MM.1S (cell line): ENCODE data around the gene PALD1.

Source experiments
- CTCF ChIP-seq: fragments of 300-600 bp; sonication (generic); IDR thresholded peaks from 2 replicates; pipeline ENCODE4 v1.5.1; 2016; ENCODE audit warnings: antibody characterized with exemption, low read length, mixed read lengths
- EZH2 ChIP-seq: fragments of 300-600 bp; sonication (generic); optimal IDR thresholded peaks from 2 replicates; pipeline ENCODE3; 2017; ENCODE audit warnings: low read depth, mild to moderate bottlenecking, antibody characterized with exemption, low read length, mixed read lengths

GRCh38 chr10:70534281-70534680 is 55.7 kb downstream of the PALD1 start:
- no peak for TF ChIP-seq CTCF
- TF ChIP-seq EZH2 = no peak
